ENCODE measurements around the gene PIK3R5.

Gene PIK3R5

GRCh38 chr17:8939496-8940334 is 25.8 kb downstream of the PIK3R5 start:
- Histone ChIP-seq H3K36me3 (ENCODE audit: insufficient read depth, low read length) (no peaks in the 10 kb centered on the region), H3K79me2 (ENCODE audit: control insufficient read depth, insufficient read depth, low read length, unreplicated experiment) (no peaks in the 10 kb centered on the region), H3K27me3 (ENCODE audit: insufficient read depth, low read length) (peaks cover 17% of the 10 kb centered on the region), H3K4me3 (ENCODE audit: low read depth, low read length) (no peak overlapping the region), H2AFZ (ENCODE audit: low read length, unreplicated experiment) (no peak overlapping the region), H3K27ac (ENCODE audit: low read depth, low read length) (no peak overlapping the region), H3K4me1 (ENCODE audit: control insufficient read depth, insufficient read depth, low read length, unreplicated experiment) (no peaks in the 10 kb centered on the region)

GRCh38 chr17:8938933-8939332 is 26.6 kb downstream of the PIK3R5 start:
- Histone ChIP-seq H3K4me1 (ENCODE audit: control insufficient read depth, insufficient read depth, low read length, unreplicated experiment) (no peaks in the 10 kb centered on the region), H3K27ac (ENCODE audit: low read depth, low read length) (no peak overlapping the region), H2AFZ (ENCODE audit: low read length, unreplicated experiment) (no peak overlapping the region), H3K4me3 (ENCODE audit: low read depth, low read length) (no peak overlapping the region), H3K36me3 (ENCODE audit: insufficient read depth, low read length) (no peaks in the 10 kb centered on the region), H3K27me3 (ENCODE audit: insufficient read depth, low read length) (peaks cover 14% of the 10 kb centered on the region), H3K79me2 (ENCODE audit: control insufficient read depth, insufficient read depth, low read length, unreplicated experiment) (no peaks in the 10 kb centered on the region)

DNA sequence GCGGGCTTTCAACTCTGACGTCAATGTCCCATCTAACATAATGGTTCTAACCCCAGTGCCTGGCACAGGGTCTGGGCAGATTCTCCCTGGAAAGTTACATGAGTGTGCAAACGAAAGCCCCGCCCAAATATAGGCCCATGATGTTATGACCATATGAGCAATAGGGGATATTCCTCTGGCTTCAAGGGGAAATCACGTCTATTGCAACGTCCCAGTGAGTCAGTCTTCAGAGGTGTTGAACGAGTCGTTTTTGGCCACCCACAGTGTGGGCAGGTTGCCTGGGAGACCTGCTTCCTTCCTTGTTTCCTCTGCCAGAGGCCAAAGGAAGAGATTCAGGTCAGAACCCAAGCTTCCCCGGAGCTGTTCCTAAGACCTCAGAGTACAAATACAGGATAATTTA is 30.3 kb downstream of the PIK3R5 start:
- H3K27me3 ChIP-seq (ENCODE audit: insufficient read depth, low read length) = peaks cover 30% of the 10 kb centered on the region
- no peak overlapping the region for H3K4me3 ChIP-seq (ENCODE audit: low read depth, low read length)
- H3K79me2 ChIP-seq (ENCODE audit: control insufficient read depth, insufficient read depth, low read length, unreplicated experiment) = no peaks in the 10 kb centered on the region
- H3K36me3 ChIP-seq (ENCODE audit: insufficient read depth, low read length) = no peaks in the 10 kb centered on the region
- no peaks in the 10 kb centered on the region for H3K4me1 ChIP-seq (ENCODE audit: control insufficient read depth, insufficient read depth, low read length, unreplicated experiment)
- H2AFZ ChIP-seq (ENCODE audit: low read length, unreplicated experiment) = no peak overlapping the region
- no peak overlapping the region for H3K27ac ChIP-seq (ENCODE audit: low read depth, low read length)

DNA sequence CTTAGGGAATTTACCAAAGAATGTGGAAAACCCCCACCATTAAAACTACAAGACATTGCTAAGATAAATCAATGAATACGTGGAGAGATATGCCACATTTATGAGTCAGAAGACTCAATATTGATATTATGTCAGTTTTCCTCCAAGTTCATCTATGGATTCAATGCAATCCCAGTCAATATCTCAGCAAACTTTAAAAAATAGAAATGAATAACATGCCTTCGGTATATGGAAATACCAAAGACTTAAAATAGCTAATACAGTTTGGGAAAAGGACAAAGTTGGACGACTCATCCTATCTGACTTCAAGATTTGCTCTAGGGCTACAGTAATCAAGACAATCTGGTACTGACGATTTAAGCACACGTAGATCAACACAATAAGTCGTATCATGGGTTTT is 31.2 kb downstream of the PIK3R5 start:
- Histone ChIP-seq H3K4me3 (ENCODE audit: low read depth, low read length) (no peak overlapping the region), H3K79me2 (ENCODE audit: control insufficient read depth, insufficient read depth, low read length, unreplicated experiment) (no peaks in the 10 kb centered on the region)

DNA sequence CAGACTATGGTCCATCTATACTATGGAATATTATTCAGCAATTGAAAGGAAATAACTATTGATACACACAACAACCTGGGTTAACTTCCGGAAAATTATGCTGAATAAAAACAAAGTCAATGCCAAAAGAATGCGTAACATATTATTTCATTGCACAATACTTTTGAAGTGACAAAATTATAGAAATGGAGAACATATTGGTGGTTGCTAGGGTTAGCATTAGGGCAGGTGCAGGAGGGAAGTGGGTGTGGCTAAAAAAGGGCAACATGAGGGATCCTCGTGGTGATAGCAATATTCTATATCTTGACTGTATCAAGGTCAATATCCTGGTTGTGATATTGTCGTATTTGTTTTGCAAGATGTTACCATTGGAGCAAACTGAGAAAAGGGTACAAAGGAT is 34.9 kb downstream of the PIK3R5 start:
- Histone ChIP-seq H3K4me1 (ENCODE audit: control insufficient read depth, insufficient read depth, low read length, unreplicated experiment) (no peaks in the 10 kb centered on the region), H3K79me2 (ENCODE audit: control insufficient read depth, insufficient read depth, low read length, unreplicated experiment) (no peaks in the 10 kb centered on the region), H3K27me3 (ENCODE audit: insufficient read depth, low read length) (peaks cover 16% of the 10 kb centered on the region; the same call in 1 of the 2 replicates), H3K36me3 (ENCODE audit: insufficient read depth, low read length) (no peaks in the 10 kb centered on the region), H3K4me3 (ENCODE audit: low read depth, low read length) (no peak overlapping the region), H2AFZ (ENCODE audit: low read length, unreplicated experiment) (no peak overlapping the region), H3K27ac (ENCODE audit: low read depth, low read length) (no peak overlapping the region)

More for the DNA sequence above, 31.2 kb downstream of the PIK3R5 start:
- Histone ChIP-seq H3K36me3 (ENCODE audit: insufficient read depth, low read length) (no peaks in the 10 kb centered on the region), H3K27ac (ENCODE audit: low read depth, low read length) (no peak overlapping the region), H3K4me1 (ENCODE audit: control insufficient read depth, insufficient read depth, low read length, unreplicated experiment) (no peaks in the 10 kb centered on the region), H2AFZ (ENCODE audit: low read length, unreplicated experiment) (no peak overlapping the region), H3K27me3 (ENCODE audit: insufficient read depth, low read length) (peaks cover 26% of the 10 kb centered on the region)

- Histone ChIP-seq H3K79me2 (ENCODE audit: control insufficient read depth, insufficient read depth, low read length, unreplicated experiment) (no peaks in the 10 kb centered on the region), H3K4me3 (ENCODE audit: low read depth, low read length) (no peak overlapping the region), H3K27ac (ENCODE audit: low read depth, low read length) (no peak overlapping the region), H2AFZ (ENCODE audit: low read length, unreplicated experiment) (no peak overlapping the region), H3K36me3 (ENCODE audit: insufficient read depth, low read length) (no peaks in the 10 kb centered on the region), H3K4me1 (ENCODE audit: control insufficient read depth, insufficient read depth, low read length, unreplicated experiment) (no peaks in the 10 kb centered on the region), H3K27me3 (ENCODE audit: insufficient read depth, low read length) (peaks cover 16% of the 10 kb centered on the region; the same call in 1 of the 2 replicates)
These were observed 37.2 kb downstream of the PIK3R5 start for GRCh38 chr17:8928347-8928746.

DNA sequence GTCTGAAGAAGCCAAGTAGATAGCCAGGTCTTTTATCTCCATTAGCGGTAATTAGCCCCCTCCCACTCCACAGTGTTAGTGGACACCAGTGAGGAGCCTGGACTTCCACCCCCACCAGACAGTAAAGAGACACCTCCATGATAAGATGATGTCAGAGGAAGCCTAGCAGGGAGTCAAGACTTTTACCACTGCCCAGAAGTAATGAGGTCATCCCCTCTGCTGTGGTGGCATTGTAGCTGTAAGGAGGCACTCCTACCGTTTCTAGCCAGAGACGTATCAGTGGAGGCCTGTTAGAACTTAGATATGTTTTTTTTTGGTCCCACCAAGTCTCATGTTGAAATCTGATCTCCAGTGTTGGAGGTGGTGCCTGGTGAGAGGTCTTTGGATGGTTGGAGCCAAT is 38.1 kb downstream of the PIK3R5 start:
- Histone ChIP-seq H3K4me3 (ENCODE audit: low read depth, low read length) (no peak overlapping the region), H3K79me2 (ENCODE audit: control insufficient read depth, insufficient read depth, low read length, unreplicated experiment) (no peaks in the 10 kb centered on the region), H3K27me3 (ENCODE audit: insufficient read depth, low read length) (0 out of 2 replicates have a peak, but pooled peaks cover 8% of the 10 kb centered on the region), H2AFZ (ENCODE audit: low read length, unreplicated experiment) (no peak overlapping the region), H3K27ac (ENCODE audit: low read depth, low read length) (no peak overlapping the region), H3K4me1 (ENCODE audit: control insufficient read depth, insufficient read depth, low read length, unreplicated experiment) (peaks cover 6% of the 10 kb centered on the region), H3K36me3 (ENCODE audit: insufficient read depth, low read length) (no peaks in the 10 kb centered on the region)

DNA sequence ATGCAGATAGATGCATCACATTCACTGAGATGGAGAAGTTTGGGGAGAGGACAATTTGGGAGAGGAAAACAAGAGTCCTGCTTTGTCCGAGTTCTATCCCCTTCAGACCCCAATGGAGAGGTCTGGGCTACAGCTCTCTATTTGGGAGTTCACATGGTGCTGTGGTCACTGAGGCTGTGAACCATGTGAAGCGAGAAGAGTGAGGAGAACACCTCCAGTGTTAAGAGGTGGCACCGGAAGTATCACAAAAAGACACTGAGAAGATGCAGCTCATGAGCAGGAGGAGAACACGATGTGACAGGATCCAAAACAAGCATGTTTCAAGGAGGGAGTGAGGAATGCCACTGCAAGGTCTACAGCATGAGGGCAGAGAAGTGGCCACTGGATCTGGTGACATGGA is 39.7 kb downstream of the PIK3R5 start:
- no peaks in the 10 kb centered on the region for H3K36me3 ChIP-seq (ENCODE audit: insufficient read depth, low read length)
- H3K4me3 ChIP-seq (ENCODE audit: low read depth, low read length) = no peak overlapping the region
- H3K4me1 ChIP-seq (ENCODE audit: control insufficient read depth, insufficient read depth, low read length, unreplicated experiment) = peaks cover 6% of the 10 kb centered on the region
- H3K27ac ChIP-seq (ENCODE audit: low read depth, low read length) = no peak overlapping the region
- no peaks in the 10 kb centered on the region for H3K79me2 ChIP-seq (ENCODE audit: control insufficient read depth, insufficient read depth, low read length, unreplicated experiment)
- H3K27me3 ChIP-seq (ENCODE audit: insufficient read depth, low read length) = 0 out of 2 replicates have a peak, but pooled peaks cover 4% of the 10 kb centered on the region
- H2AFZ ChIP-seq (ENCODE audit: low read length, unreplicated experiment) = no peak overlapping the region

GRCh38 chr17:8925141-8925540 is 40.4 kb downstream of the PIK3R5 start:
- H3K79me2 ChIP-seq (ENCODE audit: control insufficient read depth, insufficient read depth, low read length, unreplicated experiment) = no peaks in the 10 kb centered on the region
- H3K36me3 ChIP-seq (ENCODE audit: insufficient read depth, low read length) = no peaks in the 10 kb centered on the region
- no peak overlapping the region for H3K4me3 ChIP-seq (ENCODE audit: low read depth, low read length)
- H2AFZ ChIP-seq (ENCODE audit: low read length, unreplicated experiment) = no peak overlapping the region
- H3K27ac ChIP-seq (ENCODE audit: low read depth, low read length) = no peak overlapping the region
- H3K4me1 ChIP-seq (ENCODE audit: control insufficient read depth, insufficient read depth, low read length, unreplicated experiment) = peaks cover 6% of the 10 kb centered on the region
- no peaks in the 10 kb centered on the region for H3K27me3 ChIP-seq (ENCODE audit: insufficient read depth, low read length)

DNA sequence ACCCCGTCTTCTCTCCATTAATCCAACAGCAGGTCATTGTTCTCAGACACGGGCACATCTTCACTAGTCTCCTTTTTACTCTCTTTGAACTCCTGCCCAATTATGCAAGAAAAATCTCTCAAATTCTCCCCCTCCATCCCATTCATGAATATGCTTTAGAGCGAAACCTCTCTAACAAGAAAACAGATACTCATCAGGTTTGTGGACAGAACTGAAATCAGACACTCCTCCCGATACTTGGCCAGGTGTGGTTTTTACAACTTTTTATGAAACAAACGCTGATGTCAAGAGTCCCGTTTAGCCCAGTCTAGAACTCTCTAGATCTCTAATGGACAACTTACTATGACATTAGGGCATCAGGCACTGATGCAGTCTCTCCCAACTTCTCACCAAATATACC is 40.9 kb downstream of the PIK3R5 start:
- peaks cover 6% of the 10 kb centered on the region for H3K4me1 ChIP-seq (ENCODE audit: control insufficient read depth, insufficient read depth, low read length, unreplicated experiment)
- no peak overlapping the region for H3K4me3 ChIP-seq (ENCODE audit: low read depth, low read length)
- H3K36me3 ChIP-seq (ENCODE audit: insufficient read depth, low read length) = no peaks in the 10 kb centered on the region
- H2AFZ ChIP-seq (ENCODE audit: low read length, unreplicated experiment) = no peak overlapping the region
- H3K27ac ChIP-seq (ENCODE audit: low read depth, low read length) = no peak overlapping the region
- H3K79me2 ChIP-seq (ENCODE audit: control insufficient read depth, insufficient read depth, low read length, unreplicated experiment) = no peaks in the 10 kb centered on the region
- H3K27me3 ChIP-seq (ENCODE audit: insufficient read depth, low read length) = no peaks in the 10 kb centered on the region

GRCh38 chr17:8923762-8924161 is 41.7 kb downstream of the PIK3R5 start:
- Histone ChIP-seq H3K27ac (ENCODE audit: low read depth, low read length) (no peak overlapping the region), H3K36me3 (ENCODE audit: insufficient read depth, low read length) (no peaks in the 10 kb centered on the region), H2AFZ (ENCODE audit: low read length, unreplicated experiment) (no peak overlapping the region), H3K4me1 (ENCODE audit: control insufficient read depth, insufficient read depth, low read length, unreplicated experiment) (peaks cover 11% of the 10 kb centered on the region), H3K4me3 (ENCODE audit: low read depth, low read length) (no peak overlapping the region), H3K79me2 (ENCODE audit: control insufficient read depth, insufficient read depth, low read length, unreplicated experiment) (no peaks in the 10 kb centered on the region), H3K27me3 (ENCODE audit: insufficient read depth, low read length) (no peaks in the 10 kb centered on the region)

All from ACC112 (cell line).